Lower leg skin (tissue), 3 donors: ENCODE data around the gene GET3.

Source experiments
- POLR2A ChIP-seq, 2 donors: fragments of 450-650 bp; IDR thresholded peaks; one replicate each; pipeline ENCODE4 v1.6.1; 2016 to 2017; ENCODE audit warnings: antibody characterized with exemption in 2 of 2, mild to moderate bottlenecking in 1 of 2, moderate library complexity in 1 of 2
- TF ChIP-seq, protein P1 (sequence below), 3 donors: fragments of 450-650 bp; IDR thresholded peaks; one replicate each; pipeline ENCODE4 v1.5.1; 2016; ENCODE audit warnings: antibody characterized with exemption in 3 of 3, mild to moderate bottlenecking in 3 of 3, moderate library complexity in 2 of 3

DNA sequence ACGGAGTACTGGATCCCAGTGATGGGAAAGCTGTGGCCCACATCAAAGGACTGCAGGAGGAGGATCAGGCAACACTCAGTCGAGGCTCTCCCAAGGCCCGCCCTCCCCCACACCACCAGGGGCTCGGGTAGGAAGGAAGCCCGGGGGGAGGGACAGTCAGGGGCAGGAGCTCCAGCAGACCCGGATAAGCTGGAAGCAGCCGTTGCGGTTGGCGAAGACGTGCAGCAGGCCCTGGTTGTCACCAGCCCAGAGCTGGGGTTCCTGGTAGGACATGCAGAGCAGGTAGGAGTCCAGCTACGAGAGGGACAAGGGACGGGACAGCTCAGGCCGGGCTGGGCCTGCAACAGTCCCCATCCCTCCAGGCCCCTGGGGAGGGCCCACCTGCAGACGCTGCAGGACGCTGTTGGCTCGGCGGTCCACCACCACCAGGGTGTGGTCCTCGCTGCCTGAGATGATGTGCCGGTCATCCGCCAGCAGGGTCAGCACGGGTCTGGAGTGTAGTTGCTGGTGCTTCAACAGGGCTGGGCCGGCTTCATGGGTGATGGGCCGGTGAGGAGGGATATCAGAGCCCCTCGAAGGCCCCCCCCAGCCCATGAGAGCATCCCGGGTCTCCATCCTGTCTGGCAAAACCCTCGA lies 47.6 kb upstream of the GET3 start:
- TF ChIP-seq, protein P1, sequence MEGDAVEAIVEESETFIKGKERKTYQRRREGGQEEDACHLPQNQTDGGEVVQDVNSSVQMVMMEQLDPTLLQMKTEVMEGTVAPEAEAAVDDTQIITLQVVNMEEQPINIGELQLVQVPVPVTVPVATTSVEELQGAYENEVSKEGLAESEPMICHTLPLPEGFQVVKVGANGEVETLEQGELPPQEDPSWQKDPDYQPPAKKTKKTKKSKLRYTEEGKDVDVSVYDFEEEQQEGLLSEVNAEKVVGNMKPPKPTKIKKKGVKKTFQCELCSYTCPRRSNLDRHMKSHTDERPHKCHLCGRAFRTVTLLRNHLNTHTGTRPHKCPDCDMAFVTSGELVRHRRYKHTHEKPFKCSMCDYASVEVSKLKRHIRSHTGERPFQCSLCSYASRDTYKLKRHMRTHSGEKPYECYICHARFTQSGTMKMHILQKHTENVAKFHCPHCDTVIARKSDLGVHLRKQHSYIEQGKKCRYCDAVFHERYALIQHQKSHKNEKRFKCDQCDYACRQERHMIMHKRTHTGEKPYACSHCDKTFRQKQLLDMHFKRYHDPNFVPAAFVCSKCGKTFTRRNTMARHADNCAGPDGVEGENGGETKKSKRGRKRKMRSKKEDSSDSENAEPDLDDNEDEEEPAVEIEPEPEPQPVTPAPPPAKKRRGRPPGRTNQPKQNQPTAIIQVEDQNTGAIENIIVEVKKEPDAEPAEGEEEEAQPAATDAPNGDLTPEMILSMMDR (IDR thresholded peaks at IDR 0.05), result no peak
- no peak for TF ChIP-seq POLR2A (IDR thresholded peaks at IDR 0.05)
